Heart left ventricle (tissue), 16 donors: ENCODE data around the gene PTPRK. TPM values are rescaled to one million over a fixed set of nuclear protein-coding genes. Genes with fewer than 3 reads are reported as not detected.

Experiments used
- ATAC-seq, 4 donors: fragments of 200-7000 bp; cut with Tn5 transposase; one replicate each; pipeline ENCODE4 v1.9.1; 2020 to 2022; ENCODE audit warnings: moderate library complexity in 4 of 4, mild to moderate bottlenecking in 3 of 4, moderate number of reproducible peaks in 1 of 4
- DNase-seq, 5 donors: peaks; one replicate each; pipeline ENCODE4 v3.0.0-alpha.2; 2020
- H3K27ac ChIP-seq, 12 donors: fragments of 200-600 bp; sonication (generic) in 4 of 12; one replicate each; pipeline versions ENCODE4 v1.5.0 to v1.8.0; 2016 to 2022; ENCODE audit warnings: mild to moderate bottlenecking in 2 of 12
- H3K27me3 ChIP-seq, 9 donors: fragments of 200-600 bp; sonication (generic) in 2 of 9; one replicate each; pipeline versions ENCODE4 v1.5.1 to v1.8.0; 2016 to 2022; ENCODE audit warnings: mild to moderate bottlenecking in 3 of 9
- H3K36me3 ChIP-seq, 9 donors: fragments of 200-600 bp; sonication (generic) in 2 of 9; one replicate each; pipeline versions ENCODE4 v1.5.0 to v1.8.0; 2018 to 2022; ENCODE audit warnings: mild to moderate bottlenecking in 2 of 9
- H3K4me1 ChIP-seq, 12 donors: fragments of 200-600 bp; sonication (generic) in 4 of 12; one replicate each; pipeline versions ENCODE4 v1.5.0 to v1.8.0; 2016 to 2022; ENCODE audit warnings: mild to moderate bottlenecking in 3 of 12
- H3K4me3 ChIP-seq, 12 donors: fragments of 200-600 bp; sonication (generic) in 4 of 12; one replicate each; pipeline versions ENCODE4 v1.5.0 to v1.8.0; 2017 to 2022; ENCODE audit warnings: mild to moderate bottlenecking in 9 of 12, moderate library complexity in 4 of 12
- H3K9me3 ChIP-seq, 12 donors: fragments of 200-600 bp; sonication (generic) in 4 of 12; one replicate each; pipeline versions ENCODE4 v1.5.0 to v1.8.0; 2016 to 2022; ENCODE audit warnings: mild to moderate bottlenecking in 1 of 12
- POLR2A ChIP-seq, 2 donors: fragments of 450-650 bp; IDR thresholded peaks; one replicate each; pipeline ENCODE4 v1.6.1; 2017; ENCODE audit warnings: antibody characterized with exemption in 2 of 2, mild to moderate bottlenecking in 2 of 2, moderate library complexity in 2 of 2
- WGBS, 4 donors: extraction: QIAGEN DNeasy Blood & Tissue Kit in 2 of 4; methylation state at CpG; one replicate each; pipeline versions ENCODE4 v1.1.5 to v1.1.7; 2013 to 2018; 5-methylcytosine and 5-hydroxymethylcytosine counted together
- intact Hi-C, 10 donors: fragments of 100-400 bp; cut with DNase I; formaldehyde crosslinking; loops; one replicate each; pipeline versions ENCODE4 v1.11.1 to v1.14.2; 2022
- polyA plus RNA-seq, 2 donors: library from polyadenylated mRNA; stranded (reverse); fragments of 200-250 nt; gene quantifications; one replicate each; pipeline ENCODE4 v1.2.3, GENCODE V29; 2013
- total RNA-seq, 9 donors: library from RNA; depleted of rRNA in 2 of 9; stranded (reverse); fragments of >200 nt in 2 of 9; fragmentation: NEBNext Ultra II Directional in 3 of 9; extraction: Animal tissue kit (Norgen Biotek cat#: 25700) in 3 of 9; gene quantifications; one replicate each; pipeline versions ENCODE4 v1.1.0 to v1.2.4, GENCODE V29; 2016 to 2023
- TF ChIP-seq, protein P1 (sequence below), 12 donors: fragments of 200-600 bp; sonication (generic) in 4 of 12; IDR thresholded peaks; one replicate each; pipeline versions ENCODE4 v1.5.0 to v1.8.0; 2018 to 2022; ENCODE audit warnings: antibody characterized with exemption in 12 of 12, mild to moderate bottlenecking in 5 of 12
- donor health status: ischemic (EF 13 %, LVEDD 7.1; RV severe dilation, severe dysfunction).
- donor health status: healthy with polysubstance abuse.
- donor health status: DM: no; HTN: yes; CAD: no.
- donor health status: DM: no; HTN: no; CAD: no.
- donor health status: ischemic (EF 25% LVEDD 6.9; RV normal size, moderate dysfunction).
- donor health status: ischemic (EF 25% LVEDD 5.7; RV mildly dilated, moderate dysfunction).
- donor health status: healthy.
- donor health status: DM: yes; HTN: yes; CAD: no.
- donor health status: ischemic (EF 35%, LVEDD 5.7; RV mildly dilated, moderate dysfunction).
- donor health status: nonischemic (EF 11% LVEDD 7.7; RV severe dilation, severe dysfunction).
- donor health status: DM: yes; HTN: yes; CAD: no.
- donor health status: PGD.
- donor health status: ischemic (EF 29% LVEDD 5.4; RV normal size, mild dysfunction).
- donor health status: nonischemic (EF 23%, LVEDD 6.1; RV moderate dilation, normal function).

PTPRK gene
- total and polyA plus RNA-seq, 11 donors = 5.4 to 50.8 (median 38.5) TPM

DNA sequence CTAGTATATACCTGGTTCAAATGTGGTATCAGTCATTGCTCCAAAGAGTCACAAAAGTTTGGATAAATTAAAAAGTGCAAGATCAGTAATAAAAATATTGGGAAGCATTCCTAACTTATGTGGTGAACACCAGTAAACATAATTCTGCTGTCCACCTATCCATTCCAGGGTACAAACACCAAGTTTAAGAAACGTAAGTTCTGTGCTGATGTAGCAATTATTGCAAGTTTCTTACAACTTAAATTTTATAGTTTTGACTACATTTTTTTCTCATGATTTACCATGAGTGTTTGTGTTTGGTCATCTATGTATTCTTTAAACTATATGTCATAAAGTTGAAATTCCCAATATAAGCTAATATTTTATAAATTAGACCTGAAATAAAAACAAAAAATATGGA is 364.6 kb downstream of the PTPRK start:
- no peaks in the 10 kb centered on the region for H3K9me3 ChIP-seq
- no peak overlapping the region for H3K4me3 ChIP-seq
- no peaks in the 10 kb centered on the region for H3K4me1 ChIP-seq
- DNase-seq = no peak
- 94 to 100% (median 98%) methylated on average over 1 of the region's 1 CpG for WGBS, 4 donors
- intact Hi-C loops = no loop called here
- H3K36me3 ChIP-seq = no peaks in the 10 kb centered on the region
- TF ChIP-seq, protein P1, sequence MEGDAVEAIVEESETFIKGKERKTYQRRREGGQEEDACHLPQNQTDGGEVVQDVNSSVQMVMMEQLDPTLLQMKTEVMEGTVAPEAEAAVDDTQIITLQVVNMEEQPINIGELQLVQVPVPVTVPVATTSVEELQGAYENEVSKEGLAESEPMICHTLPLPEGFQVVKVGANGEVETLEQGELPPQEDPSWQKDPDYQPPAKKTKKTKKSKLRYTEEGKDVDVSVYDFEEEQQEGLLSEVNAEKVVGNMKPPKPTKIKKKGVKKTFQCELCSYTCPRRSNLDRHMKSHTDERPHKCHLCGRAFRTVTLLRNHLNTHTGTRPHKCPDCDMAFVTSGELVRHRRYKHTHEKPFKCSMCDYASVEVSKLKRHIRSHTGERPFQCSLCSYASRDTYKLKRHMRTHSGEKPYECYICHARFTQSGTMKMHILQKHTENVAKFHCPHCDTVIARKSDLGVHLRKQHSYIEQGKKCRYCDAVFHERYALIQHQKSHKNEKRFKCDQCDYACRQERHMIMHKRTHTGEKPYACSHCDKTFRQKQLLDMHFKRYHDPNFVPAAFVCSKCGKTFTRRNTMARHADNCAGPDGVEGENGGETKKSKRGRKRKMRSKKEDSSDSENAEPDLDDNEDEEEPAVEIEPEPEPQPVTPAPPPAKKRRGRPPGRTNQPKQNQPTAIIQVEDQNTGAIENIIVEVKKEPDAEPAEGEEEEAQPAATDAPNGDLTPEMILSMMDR (IDR thresholded peaks at IDR 0.05) = no peak
- no peak for TF ChIP-seq POLR2A (IDR thresholded peaks at IDR 0.05)
- no peak for ATAC-seq
- no peak overlapping the region for H3K27ac ChIP-seq
- H3K27me3 ChIP-seq = no peaks in the 10 kb centered on the region

DNA sequence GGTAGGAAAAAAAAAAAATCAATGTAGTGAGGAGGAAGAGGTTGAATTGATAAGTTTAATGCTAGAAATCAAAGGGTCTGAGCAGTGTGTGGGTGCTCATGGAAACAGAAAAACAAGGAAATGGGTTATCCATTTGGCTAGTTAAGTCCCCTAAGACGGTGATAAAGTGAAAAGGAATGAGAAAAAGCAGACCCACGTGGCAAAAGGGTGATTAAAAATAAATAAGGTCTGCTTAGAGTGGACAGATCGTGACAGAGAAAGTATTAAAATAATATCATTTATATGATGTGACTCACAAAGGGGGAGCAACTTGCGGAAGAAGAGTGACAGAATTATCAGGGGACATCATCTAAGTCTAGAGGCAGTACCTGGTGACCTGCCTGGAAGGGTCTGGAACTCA is 367.8 kb downstream of the PTPRK start:
- no peak overlapping the region for H3K4me3 ChIP-seq
- H3K36me3 ChIP-seq = no peaks in the 10 kb centered on the region
- no peak overlapping the region for H3K27ac ChIP-seq
- H3K4me1 ChIP-seq = no peaks in the 10 kb centered on the region
- ATAC-seq (no peak), DNase-seq (no peak)
- no peaks in the 10 kb centered on the region for H3K9me3 ChIP-seq
- TF ChIP-seq, protein P1 (IDR thresholded peaks at IDR 0.05) = no peak
- intact Hi-C loops = no loop called here
- no peaks in the 10 kb centered on the region for H3K27me3 ChIP-seq
- WGBS, 4 donors = 69 to 81% (median 78%) methylated on average over 4 of the region's 4 CpGs

DNA sequence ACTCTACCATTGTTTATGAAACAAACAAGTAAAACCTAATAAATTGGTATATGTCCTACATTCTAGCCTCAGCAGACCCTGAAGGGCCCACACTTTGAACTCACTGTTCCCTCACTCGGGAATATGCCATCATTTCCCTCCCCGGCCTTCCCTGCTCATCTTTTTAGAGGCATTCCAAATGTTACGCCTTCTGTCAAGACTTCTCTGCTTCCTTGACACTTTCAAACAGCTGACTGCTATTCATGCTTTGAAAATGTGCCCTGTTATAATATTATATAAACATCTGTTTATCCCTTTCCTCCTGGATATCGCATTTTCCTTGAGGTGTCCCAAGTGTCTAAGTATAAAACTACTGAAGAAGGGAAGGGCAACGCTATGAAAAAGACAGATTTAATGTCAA is 370.0 kb downstream of the PTPRK start:
- intact Hi-C loops = no loop called here
- 86 to 91% (median 89%) methylated on average over 5 of the region's 5 CpGs for WGBS, 4 donors
- no peaks in the 10 kb centered on the region for H3K4me1 ChIP-seq

DNA sequence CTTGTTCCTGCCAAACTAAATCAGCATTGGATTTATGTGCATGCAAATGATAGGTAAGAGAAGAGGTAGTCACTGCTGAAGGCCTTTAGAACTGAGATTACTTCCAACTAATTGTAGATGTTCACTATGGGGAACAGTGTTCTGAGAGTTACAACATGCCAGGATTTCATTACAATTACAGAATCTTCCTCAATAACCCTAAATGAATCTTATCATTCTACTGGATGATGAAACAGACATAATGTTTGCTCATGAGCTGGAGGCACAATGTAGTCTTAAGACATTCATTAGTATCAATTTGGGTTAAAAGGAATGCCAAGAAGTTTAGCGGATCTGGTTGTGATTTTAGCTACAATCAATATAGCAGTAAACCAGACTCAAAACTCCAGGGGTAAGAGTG is 370.6 kb downstream of the PTPRK start:
- Histone ChIP-seq H3K4me3 (no peak overlapping the region), H3K36me3 (no peaks in the 10 kb centered on the region), H3K27ac (no peak overlapping the region), H3K27me3 (no peaks in the 10 kb centered on the region), H3K9me3 (no peaks in the 10 kb centered on the region), H3K4me1 (no peaks in the 10 kb centered on the region)
- 95 to 100% (median 98%) methylated on average over 1 of the region's 1 CpG for WGBS, 4 donors
- TF ChIP-seq POLR2A (IDR thresholded peaks at IDR 0.05) = no peak
- TF ChIP-seq, protein P1 (IDR thresholded peaks at IDR 0.05) = no peak
- intact Hi-C loops = no loop called here
- no peak for ATAC-seq
- no peak for DNase-seq

More for the DNA sequence above, 370.0 kb downstream of the PTPRK start:
- no peaks in the 10 kb centered on the region for H3K9me3 ChIP-seq
- TF ChIP-seq, protein P1 (IDR thresholded peaks at IDR 0.05) = no peak
- TF ChIP-seq POLR2A (IDR thresholded peaks at IDR 0.05) = no peak
- H3K27me3 ChIP-seq = no peaks in the 10 kb centered on the region
- no peak overlapping the region for H3K27ac ChIP-seq
- DNase-seq (no peak), ATAC-seq (no peak)
- H3K4me3 ChIP-seq = no peak overlapping the region
- no peaks in the 10 kb centered on the region for H3K36me3 ChIP-seq
